NCI-H446 (cell line): Measurements from ENCODE around the gene BCDIN3D.
A peak's percentile ranks its signal among the peaks of the same experiment; 100 is the strongest.
"Not testable (repeated sequence)": the region's sequence is repeated elsewhere in the genome, so short reads cannot be mapped to it uniquely, and the experiment has no call there.

ENCODE experiments used
- DNase-seq, 2 experiments: peaks; one replicate each; lab custom pipeline; 2025; lab: John Stamatoyannopoulos, UW

BCDIN3D gene

GRCh38 chr12:49860921-49861320 is 18.0 kb upstream of the BCDIN3D start:
- DNase-seq = not testable (repeated sequence)

- not testable (repeated sequence) for DNase-seq
These were observed 13.0 kb upstream of the BCDIN3D start for GRCh38 chr12:49855890-49856289.

- DNase-seq = no peak
These were observed 12.1 kb upstream of the BCDIN3D start for GRCh38 chr12:49854976-49855375.

DNA sequence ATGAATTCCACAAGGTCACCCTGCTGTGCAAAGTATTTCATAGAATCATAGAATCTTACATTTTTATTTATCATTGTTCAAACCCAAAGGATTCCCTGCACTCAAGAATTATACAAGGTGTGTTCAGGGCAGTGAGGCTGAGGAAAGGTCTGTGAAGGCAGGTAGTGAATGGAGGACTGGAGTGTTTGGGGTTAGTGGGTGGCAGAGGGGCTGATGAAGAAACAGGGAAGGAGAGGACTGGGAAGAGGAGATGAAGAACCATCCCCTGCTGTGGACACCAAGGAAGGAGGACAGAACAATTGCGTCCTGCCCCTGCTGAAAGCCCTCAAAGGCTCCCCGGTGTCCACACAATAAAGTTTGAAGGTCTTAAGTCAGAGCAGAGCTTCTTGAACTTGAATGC is 10.8 kb upstream of the BCDIN3D start:
- DNase-seq = no peak

- no peak for DNase-seq
These were observed 4.3 kb upstream of the BCDIN3D start for GRCh38 chr12:49847161-49847560.

DNA sequence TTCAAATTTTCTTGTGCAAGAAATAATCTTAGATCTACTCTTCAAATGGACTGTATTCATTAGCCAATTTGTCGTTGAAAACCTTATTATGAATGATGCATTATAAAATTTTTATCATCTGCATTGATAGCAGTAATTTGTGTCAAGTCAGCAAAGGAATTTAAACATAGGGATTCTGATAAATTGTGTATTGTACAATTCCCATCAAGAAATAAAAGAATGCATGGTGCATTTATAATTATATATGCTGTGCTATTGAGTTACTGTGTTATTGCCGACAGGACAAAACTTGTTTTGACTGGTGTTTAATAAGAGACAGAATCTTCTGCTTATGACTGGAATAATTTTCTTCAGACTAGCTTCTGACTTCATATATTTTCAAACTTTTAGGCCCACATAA is 3.1 kb upstream of the BCDIN3D start:
- DNase-seq = no peak

- no peak for DNase-seq
These were observed 1.1 kb upstream of the BCDIN3D start for GRCh38 chr12:49843876-49844437.

GRCh38 chr12:49843411-49843810 is 505 bp upstream of the BCDIN3D start:
- no peak for DNase-seq

- DNase-seq = peak in 1 of 2 experiments; percentile 43
These were observed 3.8 kb downstream of the BCDIN3D start for GRCh38 chr12:49838973-49839633.

- DNase-seq = no peak
These were observed 10.0 kb downstream of the BCDIN3D start for GRCh38 chr12:49832836-49833421.

GRCh38 chr12:49831717-49832116 is 11.2 kb downstream of the BCDIN3D start:
- no peak for DNase-seq

GRCh38 chr12:49828133-49829091 is 14.5 kb downstream of the BCDIN3D start, which contains the start of gene NCKAP5L:
NCKAP5L (minus strand) TSS chr12:49828413; CDS start chr12:49804044, 24,369 bp downstream.
- peak; percentile 84 to 94 for DNase-seq

DNA sequence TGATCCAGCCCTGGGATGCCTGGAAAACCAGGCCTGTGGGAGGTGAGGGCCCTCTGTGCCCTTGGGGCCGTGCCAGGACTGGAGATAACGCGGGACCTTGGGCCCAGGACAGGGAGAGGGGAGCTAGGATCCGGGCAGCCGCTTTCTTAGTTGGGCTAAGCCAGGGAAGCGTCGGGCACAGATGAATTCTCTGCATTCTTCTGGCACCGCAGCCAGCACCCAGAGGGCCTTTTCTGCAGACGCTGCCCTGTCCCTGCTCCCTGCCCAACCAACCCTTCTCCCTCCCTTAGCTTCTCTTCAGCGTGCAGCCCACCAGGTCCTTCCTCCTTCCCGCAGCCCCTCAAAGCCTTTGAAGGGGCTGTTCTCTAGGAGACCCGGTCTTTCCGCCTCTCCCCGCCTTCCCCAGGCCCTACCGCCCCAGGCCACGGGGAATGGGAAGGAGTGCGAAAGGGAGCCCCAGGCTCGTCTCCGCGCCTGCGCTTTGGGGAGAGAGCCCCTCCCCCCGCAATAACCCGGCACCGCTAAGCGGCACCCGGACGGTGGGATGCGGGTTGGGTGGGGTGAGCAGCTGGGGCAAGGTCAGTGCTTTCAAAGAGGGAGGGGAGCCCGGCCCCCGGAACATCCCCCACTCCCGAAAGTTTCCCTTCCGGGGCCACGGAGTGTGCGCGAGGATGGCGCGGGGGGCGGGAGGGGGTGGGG is 15.4 kb downstream of the BCDIN3D start:
- DNase-seq = peak; percentile 27 to 57

DNA sequence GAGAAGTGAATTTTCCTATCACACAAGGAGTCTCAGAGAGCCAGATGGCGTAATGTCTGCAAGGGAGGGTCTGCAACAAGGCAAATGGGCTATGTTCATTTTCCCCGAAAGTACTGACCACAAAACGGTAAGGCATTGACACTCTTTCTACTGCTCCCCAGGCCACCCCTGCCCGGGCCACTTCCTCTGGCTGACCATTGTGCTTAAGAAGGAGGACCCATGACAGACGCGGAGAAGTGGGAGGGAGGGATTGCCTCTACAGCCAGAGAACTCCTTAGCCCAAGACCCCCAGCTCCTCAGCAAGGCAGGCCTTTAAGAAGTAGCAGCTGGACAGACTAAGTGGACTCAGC is 15.9 kb downstream of the BCDIN3D start:
- no peak for DNase-seq

- DNase-seq = no peak
These were observed 16.9 kb downstream of the BCDIN3D start for GRCh38 chr12:49825971-49826421.

DNA sequence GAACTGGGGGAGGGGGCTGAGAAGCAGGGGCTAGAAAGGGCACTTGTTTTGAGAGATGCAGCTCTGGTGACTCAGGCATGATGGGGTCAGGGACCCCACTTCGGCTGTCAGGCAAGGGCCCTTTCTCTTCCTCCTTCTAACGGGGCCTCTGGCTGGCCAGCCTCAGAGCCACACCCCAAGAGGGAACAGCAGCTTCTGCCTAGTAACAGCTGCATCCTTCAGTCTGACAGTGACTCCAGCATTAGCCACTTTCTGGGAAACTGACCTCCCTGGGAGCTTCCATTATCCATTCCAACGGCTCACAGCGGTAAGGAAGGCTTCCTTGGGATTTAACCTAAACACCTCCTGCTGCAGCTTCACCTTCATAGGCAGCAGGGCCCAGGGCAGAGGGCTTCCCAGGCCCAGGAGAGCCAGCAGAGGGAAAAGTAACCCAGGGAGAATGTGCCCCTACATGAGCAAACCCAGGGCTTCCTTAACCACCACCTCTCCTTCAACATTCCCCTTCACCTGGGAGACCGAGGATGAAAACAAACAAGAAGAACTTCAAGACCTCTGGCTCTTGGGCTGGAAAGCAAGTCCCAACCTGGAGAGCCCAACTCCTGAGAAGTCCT is 17.4 kb downstream of the BCDIN3D start:
- DNase-seq = no peak

DNA sequence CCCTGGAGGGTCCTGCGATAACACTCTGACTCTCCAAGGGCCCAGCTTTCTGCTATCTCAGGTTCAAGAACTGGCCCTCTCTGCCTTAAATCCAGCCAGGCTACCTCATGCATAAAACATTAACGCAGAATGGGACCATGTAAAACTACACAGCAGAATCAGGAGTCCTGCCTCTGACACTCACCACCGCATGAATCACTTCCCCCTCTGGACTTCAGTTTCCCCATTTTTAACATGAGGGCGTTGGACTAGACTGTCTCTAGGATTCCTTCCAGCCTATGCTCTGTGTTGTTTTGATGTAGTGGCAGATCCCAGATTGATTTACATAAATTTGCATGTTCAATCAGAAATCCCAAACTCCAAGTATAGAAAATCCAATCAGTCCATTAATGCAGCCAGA is 18.0 kb downstream of the BCDIN3D start:
- DNase-seq = no peak

DNA sequence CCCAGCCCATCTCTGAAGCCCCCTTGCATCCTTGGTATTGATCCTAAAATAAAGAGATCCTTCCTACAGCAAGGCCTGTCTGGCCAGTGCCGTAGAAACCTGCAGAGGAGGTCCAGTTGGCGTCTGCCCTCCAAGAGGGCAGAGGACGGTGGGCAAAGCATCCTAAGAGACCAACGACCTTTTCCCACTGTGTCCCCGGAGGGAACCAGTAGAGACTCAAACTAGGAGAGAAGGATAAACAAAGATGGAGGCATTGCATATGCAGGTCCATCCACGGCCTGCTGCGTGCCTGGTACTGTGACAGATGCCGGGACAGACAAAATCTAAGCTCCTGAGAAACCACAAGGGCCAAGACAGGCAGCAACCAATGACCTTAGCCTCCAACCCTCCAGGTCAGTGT is 18.5 kb downstream of the BCDIN3D start:
- DNase-seq = no peak

- DNase-seq = no peak
These were observed 19.0 kb downstream of the BCDIN3D start for GRCh38 chr12:49823951-49824350.

DNA sequence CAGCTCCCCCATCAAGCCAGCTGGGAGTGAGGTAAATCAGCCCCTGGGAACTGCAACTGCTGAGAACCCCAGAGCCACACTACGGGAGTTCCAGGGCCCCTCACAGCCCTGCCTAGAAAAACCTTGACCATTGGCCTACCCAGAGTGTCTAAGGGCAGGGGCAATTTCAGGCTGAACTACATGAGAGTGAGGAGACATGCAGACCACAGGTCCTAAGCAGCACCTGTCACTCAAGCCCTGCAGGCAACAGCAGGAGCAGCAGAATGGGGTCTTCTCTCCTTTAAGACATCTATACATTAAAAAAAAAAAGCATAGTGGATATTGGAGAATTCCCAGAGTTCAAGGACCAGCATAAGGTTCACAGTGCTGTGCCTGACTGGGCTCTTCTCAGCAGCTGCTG is 19.6 kb downstream of the BCDIN3D start:
- no peak for DNase-seq
